ENCODE measurements around the gene POLR1D.

DNA sequence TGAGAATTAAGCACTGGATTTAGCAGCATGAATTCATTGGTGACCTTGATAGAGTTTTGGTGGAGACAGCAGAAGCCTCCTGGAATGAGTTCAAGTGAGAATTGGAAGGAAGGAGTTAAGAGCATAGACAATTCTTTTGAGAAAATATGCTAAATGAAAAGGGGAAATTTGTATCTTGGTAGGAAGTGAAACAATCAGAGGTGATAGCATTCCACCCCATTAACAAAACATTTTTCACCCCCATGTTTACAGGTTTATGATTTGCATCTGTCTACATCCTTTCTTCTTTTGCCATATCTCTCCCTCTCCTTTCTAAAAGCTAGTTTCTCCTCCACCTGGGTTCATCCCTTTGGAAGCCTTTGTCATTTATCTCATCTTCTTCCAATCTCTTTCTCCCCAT is 28.8 kb upstream of the POLR1D start:
- TF ChIP-seq CTCF (IDR thresholded peaks at IDR 0.05) (no peak), POLR2A (IDR thresholded peaks at IDR 0.05) (no peak)
